BE2C (cell line): ENCODE data around the gene FEM1C.

Source experiments
- DNase-seq: peaks from one replicate; pipeline ENCODE4 v3.0.0-alpha.2; 2020
- H3K27me3 ChIP-seq: fragments of 250-450 bp; sonication (Bioruptor Pico); 2 replicates; pipeline ENCODE4 v1.5.1; 2020; ENCODE audit warnings: mild to moderate bottlenecking
- H3K36me3 ChIP-seq: fragments of 250-450 bp; sonication (Bioruptor Pico); 2 replicates; pipeline ENCODE4 v1.5.1; 2020; ENCODE audit warnings: mild to moderate bottlenecking
- H3K4me1 ChIP-seq: fragments of 250-450 bp; sonication (Bioruptor Pico); 2 replicates; pipeline ENCODE4 v1.5.1; 2020
- H3K4me3 ChIP-seq: 2 replicates; pipeline ENCODE4 v1.5.1; 2011; ENCODE audit warnings: low read depth, low read length
- H3K9me3 ChIP-seq: fragments of 250-450 bp; sonication (Bioruptor Pico); 2 replicates; pipeline ENCODE4 v1.5.1; 2020
- TF ChIP-seq, protein P1 (sequence below): IDR thresholded peaks from 2 replicates; pipeline ENCODE4 v1.5.1; 2012; ENCODE audit warnings: mild to moderate bottlenecking, low read depth, low read length

The FEM1C gene

GRCh38 chr5:115496936-115497576, 47.5 kb downstream of the FEM1C start:
- TF ChIP-seq, protein P1, sequence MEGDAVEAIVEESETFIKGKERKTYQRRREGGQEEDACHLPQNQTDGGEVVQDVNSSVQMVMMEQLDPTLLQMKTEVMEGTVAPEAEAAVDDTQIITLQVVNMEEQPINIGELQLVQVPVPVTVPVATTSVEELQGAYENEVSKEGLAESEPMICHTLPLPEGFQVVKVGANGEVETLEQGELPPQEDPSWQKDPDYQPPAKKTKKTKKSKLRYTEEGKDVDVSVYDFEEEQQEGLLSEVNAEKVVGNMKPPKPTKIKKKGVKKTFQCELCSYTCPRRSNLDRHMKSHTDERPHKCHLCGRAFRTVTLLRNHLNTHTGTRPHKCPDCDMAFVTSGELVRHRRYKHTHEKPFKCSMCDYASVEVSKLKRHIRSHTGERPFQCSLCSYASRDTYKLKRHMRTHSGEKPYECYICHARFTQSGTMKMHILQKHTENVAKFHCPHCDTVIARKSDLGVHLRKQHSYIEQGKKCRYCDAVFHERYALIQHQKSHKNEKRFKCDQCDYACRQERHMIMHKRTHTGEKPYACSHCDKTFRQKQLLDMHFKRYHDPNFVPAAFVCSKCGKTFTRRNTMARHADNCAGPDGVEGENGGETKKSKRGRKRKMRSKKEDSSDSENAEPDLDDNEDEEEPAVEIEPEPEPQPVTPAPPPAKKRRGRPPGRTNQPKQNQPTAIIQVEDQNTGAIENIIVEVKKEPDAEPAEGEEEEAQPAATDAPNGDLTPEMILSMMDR = no peak
- Histone ChIP-seq H3K9me3 (no peaks in the 10 kb centered on the region), H3K4me1 (peaks cover 4% of the 10 kb centered on the region; the same call in 1 of the 2 replicates), H3K27me3 (no peaks in the 10 kb centered on the region), H3K4me3 (no peak overlapping the region), H3K36me3 (no peaks in the 10 kb centered on the region)
- peak; percentile 62 for DNase-seq

DNA sequence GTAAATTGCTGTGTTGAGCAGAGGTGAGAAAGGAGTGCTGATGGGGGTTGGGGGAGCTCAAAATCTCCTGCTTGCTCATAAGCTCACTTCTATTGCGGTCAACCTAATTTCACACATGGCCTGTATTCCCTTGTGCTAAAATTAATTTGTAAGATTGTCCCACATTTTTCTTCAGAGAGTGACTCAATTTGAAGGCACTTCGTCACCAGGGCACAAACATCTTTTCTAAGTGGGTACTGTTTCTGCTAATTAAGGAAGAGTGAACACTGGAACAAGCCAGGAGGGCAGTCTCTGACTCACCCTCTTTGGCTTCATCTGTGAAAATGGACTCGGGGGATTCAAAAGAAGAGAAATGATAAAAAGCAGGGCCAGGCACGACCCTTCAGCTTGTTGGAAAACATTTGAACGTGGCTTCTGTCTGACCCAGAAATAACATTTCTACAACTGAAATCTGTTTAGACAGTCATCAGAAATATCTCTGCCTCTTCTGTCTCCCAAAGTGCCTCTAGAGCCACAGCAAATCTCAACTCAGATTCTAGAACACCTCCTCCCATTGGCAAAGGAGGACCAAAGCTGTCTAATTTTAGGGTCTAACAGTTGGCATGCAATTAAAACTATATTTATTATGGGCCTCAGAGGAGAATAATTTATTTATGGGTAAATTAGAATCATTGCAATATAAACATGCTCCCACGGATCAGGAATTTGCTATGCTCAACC, 49.8 kb downstream of the FEM1C start:
- H3K9me3 ChIP-seq = no peaks in the 10 kb centered on the region
- DNase-seq = peak; percentile 22
- H3K27me3 ChIP-seq = no peaks in the 10 kb centered on the region
- H3K36me3 ChIP-seq = no peaks in the 10 kb centered on the region
- H3K4me3 ChIP-seq = no peak overlapping the region
- TF ChIP-seq, protein P1 = no peak
- peaks cover 4% of the 10 kb centered on the region; the same call in 1 of the 2 replicates for H3K4me1 ChIP-seq

DNA sequence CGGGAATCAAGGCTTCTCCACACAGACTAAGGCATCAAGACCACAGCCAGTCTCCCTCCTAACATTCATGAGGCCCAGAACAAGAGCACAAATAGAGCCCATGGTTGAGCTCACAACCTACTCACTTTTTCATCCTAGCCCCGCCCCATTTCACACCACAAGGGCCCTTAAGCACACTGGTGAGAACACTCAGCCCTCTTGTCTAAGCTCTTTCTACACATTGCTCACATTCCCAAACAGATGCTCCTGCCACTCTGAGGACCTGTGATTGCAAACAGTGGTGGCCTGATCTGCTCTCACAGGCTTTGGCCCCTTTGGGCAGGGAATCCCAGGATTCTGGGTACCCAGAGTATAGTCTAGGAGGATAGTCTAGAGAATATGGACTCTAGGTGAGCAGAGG, 54.0 kb downstream of the FEM1C start:
- no peak overlapping the region for H3K4me3 ChIP-seq
- no peaks in the 10 kb centered on the region; the same call in 1 of the 2 replicates for H3K4me1 ChIP-seq
- H3K27me3 ChIP-seq = no peaks in the 10 kb centered on the region
- H3K9me3 ChIP-seq = no peaks in the 10 kb centered on the region
- H3K36me3 ChIP-seq = no peaks in the 10 kb centered on the region
- no peak for DNase-seq
- TF ChIP-seq, protein P1 = no peak

- Histone ChIP-seq H3K4me1 (no peaks in the 10 kb centered on the region; the same call in 1 of the 2 replicates), H3K36me3 (no peaks in the 10 kb centered on the region), H3K4me3 (no peak overlapping the region), H3K27me3 (no peaks in the 10 kb centered on the region), H3K9me3 (no peaks in the 10 kb centered on the region)
- no peak for DNase-seq
- TF ChIP-seq, protein P1 = no peak
These were observed 54.8 kb downstream of the FEM1C start for GRCh38 chr5:115489733-115490132.

- no peak for DNase-seq
These were observed 56.8 kb downstream of the FEM1C start for GRCh38 chr5:115487756-115488155.

More at GRCh38 chr5:115487756-115488155, 56.8 kb downstream of the FEM1C start:
- Histone ChIP-seq H3K4me1 (no peaks in the 10 kb centered on the region), H3K9me3 (no peaks in the 10 kb centered on the region), H3K36me3 (no peaks in the 10 kb centered on the region), H3K4me3 (no peak overlapping the region), H3K27me3 (no peaks in the 10 kb centered on the region)
- TF ChIP-seq, protein P1 = no peak
